NCI-H2107 (cell line): Measurements from ENCODE around the gene MMP25.
"Not testable (repeated sequence)": the region's sequence is repeated elsewhere in the genome, so short reads cannot be mapped to it uniquely, and the experiment has no call there.

ENCODE experiments used
- DNase-seq: peaks from one replicate; lab custom pipeline; 2025; lab: John Stamatoyannopoulos, UW

Gene MMP25

GRCh38 chr16:3072576-3073263, 26.4 kb downstream of the MMP25 start:
- DNase-seq = not testable (repeated sequence)

- DNase-seq = no peak
Observed at GRCh38 chr16:3073448-3073847, 27.1 kb downstream of the MMP25 start.

GRCh38 chr16:3074860-3075522, 28.6 kb downstream of the MMP25 start:
- no peak for DNase-seq

DNA sequence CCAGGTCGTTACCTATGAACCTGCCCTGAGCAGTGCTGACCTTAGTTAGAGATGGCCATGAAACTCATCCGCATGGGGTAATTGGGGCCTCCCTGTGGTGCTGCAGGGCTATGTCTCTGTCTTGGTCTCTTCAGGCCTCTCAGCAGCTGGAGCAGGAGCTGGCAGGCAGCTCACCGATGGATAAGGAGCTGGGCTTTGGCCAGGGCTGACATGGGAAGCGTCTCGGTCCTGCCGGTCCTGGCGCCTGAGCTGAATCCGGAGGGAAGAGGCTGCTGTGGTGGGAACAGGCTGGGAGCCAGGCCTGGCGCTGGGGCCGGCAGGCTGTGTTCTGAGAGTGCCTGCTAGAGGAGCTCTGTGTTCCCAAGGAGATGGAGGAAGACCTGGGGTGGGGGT, 29.2 kb downstream of the MMP25 start:
- DNase-seq = no peak

DNA sequence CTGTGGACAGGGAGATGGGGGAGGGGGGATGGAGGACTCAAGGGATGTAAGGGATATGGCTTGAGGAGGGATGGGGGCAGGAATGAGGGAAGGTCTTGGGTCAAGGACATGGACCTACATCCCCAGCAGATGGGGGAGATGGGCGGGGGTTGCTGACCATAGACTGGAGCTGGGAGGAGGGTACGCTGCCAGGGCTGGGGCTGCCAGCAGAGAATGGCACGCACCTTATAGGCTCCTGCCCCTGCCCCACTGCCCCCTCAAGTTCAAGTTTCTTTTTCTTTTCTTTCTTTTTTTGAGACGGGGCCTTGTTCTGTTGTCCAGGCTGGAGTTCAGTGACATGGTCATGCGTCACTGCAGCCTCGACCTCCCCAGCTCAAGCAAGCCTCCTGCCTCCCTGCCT, 29.6 kb downstream of the MMP25 start:
- not testable (repeated sequence) for DNase-seq

GRCh38 chr16:3076577-3076976, 30.2 kb downstream of the MMP25 start:
- DNase-seq = no peak

- no peak for DNase-seq
Observed at GRCh38 chr16:3080024-3080423, 33.7 kb downstream of the MMP25 start.

GRCh38 chr16:3081957-3082356, 35.6 kb downstream of the MMP25 start:
- DNase-seq = not testable (repeated sequence)

- DNase-seq = not testable (repeated sequence)
Observed at GRCh38 chr16:3083408-3083807, 37.0 kb downstream of the MMP25 start.

DNA sequence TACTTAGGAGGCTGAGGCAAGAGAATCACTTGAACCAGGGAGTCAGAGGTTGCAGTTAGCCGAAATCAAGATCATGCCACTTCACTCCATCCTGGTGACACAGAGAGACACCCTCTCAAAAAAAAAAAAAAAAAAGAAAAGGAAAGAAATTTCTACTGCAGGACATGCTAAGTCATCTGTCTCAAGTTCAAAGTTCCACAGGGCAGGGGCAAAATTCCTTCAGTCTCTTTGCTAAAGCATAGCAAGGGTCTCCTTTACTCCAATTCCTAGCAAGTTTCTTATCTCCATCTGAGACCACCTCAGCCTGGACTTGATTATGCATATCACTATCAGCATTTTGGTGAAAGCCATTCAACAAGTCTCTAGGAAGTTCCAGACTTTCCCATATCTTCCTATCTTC, 38.1 kb downstream of the MMP25 start:
- no peak for DNase-seq

DNA sequence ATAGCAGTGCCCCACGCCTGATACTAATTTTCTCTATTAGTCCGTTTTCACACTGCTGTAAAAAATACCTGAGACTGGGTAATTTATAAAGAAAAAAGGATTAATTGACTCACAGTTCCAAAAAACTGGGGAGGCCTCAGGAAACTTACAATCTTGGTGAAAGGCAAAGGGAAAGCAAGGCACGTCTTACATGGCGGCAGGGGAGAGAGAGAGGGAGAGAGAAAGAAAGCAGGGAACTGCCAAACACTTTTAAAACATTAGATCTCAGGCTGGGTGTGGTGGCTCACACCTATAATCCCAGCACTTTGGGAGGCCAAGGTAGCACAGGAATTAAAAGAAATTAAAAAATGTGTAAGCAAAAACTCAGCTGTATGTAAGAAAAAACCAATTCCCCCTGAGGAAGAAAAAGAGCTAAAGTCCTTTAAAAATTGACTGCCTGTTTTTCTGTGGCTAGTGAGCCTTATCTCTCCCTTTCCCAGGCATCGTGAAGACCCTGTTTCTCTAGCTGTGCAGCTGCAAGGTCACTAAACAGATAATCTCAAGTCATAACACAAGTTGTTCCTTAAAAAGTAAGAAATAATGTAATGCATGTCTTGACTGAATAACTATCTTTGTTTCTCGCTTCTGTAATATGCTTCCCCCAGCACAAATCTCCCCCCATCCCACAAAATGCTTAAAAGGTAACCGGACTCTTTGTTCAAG, 38.8 kb downstream of the MMP25 start:
- DNase-seq = no peak

GRCh38 chr16:3085868-3086595, 39.7 kb downstream of the MMP25 start:
- no peak for DNase-seq

DNA sequence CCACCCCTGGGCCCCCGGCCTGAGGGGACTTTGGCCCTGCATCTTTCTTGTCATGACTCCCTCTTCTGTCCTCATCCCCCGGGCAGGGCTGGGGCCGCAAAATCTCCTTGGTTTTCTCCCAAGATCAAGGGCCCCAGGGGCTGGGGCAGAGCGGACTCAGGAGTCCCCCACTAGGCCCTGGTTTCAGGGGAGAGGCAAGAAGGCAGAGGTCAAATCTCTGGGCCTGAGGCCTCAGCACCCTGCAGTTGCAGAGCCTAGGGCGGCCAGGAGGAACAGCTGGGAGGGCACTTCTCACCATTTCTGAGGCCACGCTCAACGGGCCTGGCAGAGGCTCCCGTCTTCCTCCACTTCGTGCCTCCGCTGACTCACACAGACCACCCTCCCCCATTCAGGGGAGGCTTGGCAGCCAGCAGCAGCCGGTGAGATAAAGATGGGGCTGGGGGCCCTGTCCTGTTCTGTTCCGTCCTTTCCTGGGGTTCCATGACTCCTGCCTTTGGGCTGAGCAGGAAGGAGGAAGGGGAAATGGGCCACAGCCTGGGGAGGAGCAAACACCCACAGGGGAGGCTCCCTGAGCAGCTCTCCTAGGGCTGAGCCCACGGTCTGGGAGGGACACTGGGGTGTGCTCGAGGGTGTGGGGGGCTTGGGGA, 40.4 kb downstream of the MMP25 start:
- DNase-seq = no peak

DNA sequence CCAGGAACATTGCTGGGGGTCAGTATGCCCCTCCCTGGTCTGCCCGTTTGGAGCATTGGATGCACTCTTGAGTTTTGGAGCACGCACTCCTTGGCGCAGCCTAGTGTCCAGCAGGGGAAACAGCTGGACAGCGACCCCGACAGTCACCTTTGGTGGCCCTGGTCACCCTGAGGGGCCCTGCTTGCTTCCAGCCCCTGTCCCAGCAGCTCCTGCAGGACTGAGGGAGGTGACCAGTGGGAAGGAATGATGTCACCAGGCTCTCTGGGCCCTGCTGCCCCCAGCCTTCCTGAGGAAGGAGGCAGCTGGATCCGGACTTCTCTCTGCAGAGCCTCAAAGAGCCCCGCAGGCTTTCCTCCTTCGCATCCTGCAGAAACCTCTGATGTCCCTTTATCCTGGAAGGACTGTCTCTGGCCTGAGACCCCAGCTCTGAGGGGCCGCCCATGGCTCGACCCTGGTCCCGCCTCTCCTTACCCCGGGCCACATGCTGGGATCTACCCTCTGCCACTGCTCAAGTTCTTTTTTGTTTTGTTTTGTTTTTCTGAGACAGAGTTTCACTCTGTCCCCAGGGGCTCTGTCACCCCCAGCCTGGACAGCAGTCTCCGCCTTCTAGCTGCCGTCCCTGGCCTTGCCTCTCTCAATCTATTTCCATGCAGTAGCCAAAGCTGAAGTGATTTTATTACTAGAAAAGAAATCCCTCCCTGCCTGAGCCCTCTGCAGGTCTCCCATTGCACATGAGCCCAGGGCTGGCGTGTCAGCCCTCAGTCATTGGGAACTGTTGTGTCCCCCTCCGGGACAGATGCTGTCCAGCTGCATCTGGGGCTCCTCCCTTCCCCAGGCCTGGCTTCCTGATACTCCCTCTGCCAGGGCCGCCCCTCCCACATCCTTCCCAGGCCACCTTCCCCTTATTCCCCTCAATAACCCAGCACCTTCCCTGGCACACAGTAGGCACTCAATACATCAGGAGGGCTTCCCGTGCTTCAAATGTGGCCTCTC, 41.2 kb downstream of the MMP25 start:
- no peak for DNase-seq

DNA sequence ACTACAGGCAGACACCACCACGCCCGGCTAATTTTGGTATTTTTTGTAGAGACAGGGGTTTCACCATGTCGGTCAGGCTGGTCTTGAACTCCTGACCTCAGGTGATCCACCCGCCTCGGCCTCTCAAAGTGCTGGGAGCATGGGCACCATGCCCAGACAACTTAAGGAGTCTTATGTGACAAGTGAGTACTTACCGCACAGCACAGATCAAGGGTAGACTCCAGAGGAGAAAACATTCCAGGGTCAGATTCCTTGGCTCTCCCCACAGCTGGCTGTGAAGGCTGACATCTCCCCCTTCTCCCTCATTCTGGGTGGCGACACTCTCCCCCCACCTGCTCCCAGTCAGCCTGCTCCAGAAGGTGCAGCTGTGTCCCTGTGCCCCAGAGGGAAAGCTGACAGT, 42.1 kb downstream of the MMP25 start:
- no peak for DNase-seq

- no peak for DNase-seq
Observed at GRCh38 chr16:3088925-3089716, 42.8 kb downstream of the MMP25 start.

DNA sequence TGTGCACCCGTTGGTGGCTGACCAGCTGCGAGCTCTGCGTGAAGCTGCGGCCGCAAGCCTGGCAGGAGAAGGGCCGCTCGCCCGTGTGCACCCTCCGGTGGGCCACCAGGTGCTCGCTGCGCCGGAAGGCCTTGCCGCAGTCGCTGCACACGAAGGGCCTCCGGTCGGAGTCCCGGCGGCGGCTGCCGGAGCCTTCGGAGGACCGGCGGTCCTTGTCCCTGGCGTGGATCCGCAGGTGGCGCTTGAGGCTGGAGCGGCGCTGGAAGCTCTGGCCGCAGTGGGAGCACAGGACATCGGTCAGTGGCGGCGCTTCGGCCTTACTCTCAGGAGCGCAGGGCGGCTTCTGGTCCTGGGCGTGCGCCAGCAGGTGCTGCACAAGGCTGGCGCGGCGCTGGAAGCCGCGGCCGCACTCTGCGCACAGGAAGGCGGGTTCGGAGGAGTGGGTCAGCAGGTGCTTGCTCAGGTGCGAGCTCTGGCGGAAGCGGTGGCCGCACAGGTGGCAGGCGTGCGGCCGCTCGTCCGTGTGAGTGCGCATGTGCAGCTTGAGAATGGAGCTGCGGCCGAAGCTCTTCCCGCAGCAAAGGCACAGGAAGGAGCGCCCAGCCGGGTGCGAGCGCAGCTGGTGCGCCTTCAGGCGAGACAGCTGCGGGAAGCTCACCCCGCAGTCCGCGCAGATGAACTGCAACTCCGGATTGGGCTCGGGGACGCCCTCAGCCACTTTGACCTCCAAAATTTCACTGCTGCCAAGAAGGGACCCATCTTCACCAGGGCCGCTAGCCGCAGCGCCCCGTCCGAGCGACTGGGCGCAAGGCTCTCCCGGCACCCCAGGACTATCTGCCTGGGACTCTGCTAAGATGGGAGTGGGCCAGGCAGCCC, 43.6 kb downstream of the MMP25 start:
- no peak for DNase-seq

DNA sequence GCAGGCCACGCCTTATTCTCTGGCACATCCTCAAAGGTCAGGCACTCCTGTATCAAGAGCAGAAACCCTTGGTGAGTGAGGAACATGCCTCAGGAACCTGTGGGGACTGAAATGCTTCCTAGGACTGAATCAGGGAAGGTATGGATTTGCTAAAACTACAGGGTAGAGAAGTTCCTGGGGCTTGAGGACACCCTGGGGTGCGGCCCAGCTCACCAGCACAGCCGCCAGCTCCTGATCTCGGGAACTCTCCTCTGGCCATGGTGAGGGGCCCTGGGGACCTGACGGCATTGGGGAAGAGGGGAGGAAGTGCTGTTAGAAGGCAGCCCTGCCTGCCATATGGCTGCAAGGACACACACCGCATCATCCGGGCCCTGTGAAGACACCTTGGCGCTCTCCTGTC, 45.2 kb downstream of the MMP25 start:
- no peak for DNase-seq

DNA sequence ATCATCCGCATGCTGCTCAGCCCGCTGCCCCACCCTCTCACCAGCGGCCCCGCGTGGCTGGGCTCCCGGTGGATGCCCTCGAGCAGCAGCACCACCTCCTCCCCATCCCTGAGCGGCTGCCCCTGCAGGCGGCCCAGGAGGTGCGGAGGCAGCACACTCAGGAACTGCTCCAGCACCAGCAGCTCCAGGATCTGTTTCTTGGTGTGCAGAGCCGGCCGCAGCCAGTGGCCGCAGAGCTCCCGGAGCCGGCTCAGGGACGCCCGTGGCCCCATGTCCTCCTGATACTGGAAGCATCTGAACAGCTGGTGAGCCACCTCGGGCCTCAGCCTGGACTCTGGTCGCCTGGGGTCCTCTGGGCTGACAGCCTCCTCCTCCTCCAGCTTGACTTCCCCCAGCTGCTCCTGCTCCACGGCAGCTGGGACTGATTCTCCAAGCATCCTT, 46.2 kb downstream of the MMP25 start:
- no peak for DNase-seq
